Neural cell (in vitro differentiated cells): ENCODE data around the gene RFESD. TPM values are rescaled to one million over a fixed set of nuclear protein-coding genes. Genes with fewer than 3 reads are reported as not detected.

Experiments
- H2AFZ ChIP-seq: fragments of 200-600, 300-800 bp; sonication (generic), shearing (Covaris generic); 2 replicates; pipeline ENCODE4 v1.6.0; 2014; ENCODE audit warnings: low read depth, mild to moderate bottlenecking, antibody characterized with exemption, low read length, moderate library complexity
- H3F3A ChIP-seq: fragments of 200-600 bp; shearing (Covaris generic); 2 replicates; pipeline ENCODE4 v1.6.1; 2016; ENCODE audit warnings: mild to moderate bottlenecking, moderate library complexity, mixed read lengths, antibody characterized with exemption, low read length; ENCODE audit not compliant: insufficient read depth, poor library complexity, severe bottlenecking
- H3K27ac ChIP-seq: fragments of 200-600, 300-800 bp; sonication (generic), shearing (Covaris generic); 2 replicates; pipeline ENCODE4 v1.5.1; 2014; ENCODE audit warnings: mild to moderate bottlenecking, low read length, moderate library complexity
- H3K27me3 ChIP-seq: fragments of 300-800, 200-600 bp; sonication (generic), shearing (Covaris generic); 2 replicates; pipeline ENCODE4 v1.6.0; 2014; ENCODE audit warnings: mild to moderate bottlenecking, low read depth, low read length, moderate library complexity; ENCODE audit not compliant: insufficient read depth
- H3K36me3 ChIP-seq: fragments of 300-800, 200-600 bp; sonication (generic), shearing (Covaris generic); 2 replicates; pipeline ENCODE4 v1.5.1; 2014; ENCODE audit warnings: mild to moderate bottlenecking, antibody characterized with exemption, low read length, moderate library complexity; ENCODE audit not compliant: insufficient read depth
- H3K4me2 ChIP-seq: fragments of 300-800, 200-600 bp; sonication (generic), shearing (Covaris generic); 2 replicates; pipeline ENCODE4 v1.6.0; 2014; ENCODE audit warnings: mild to moderate bottlenecking, low read length
- H3K4me3 ChIP-seq: fragments of 300-800, 200-600 bp; sonication (generic), shearing (Covaris generic); 2 replicates; pipeline ENCODE4 v1.5.1; 2014; ENCODE audit warnings: mild to moderate bottlenecking, low read length, moderate library complexity
- H3K79me2 ChIP-seq: fragments of 200-600 bp; shearing (Covaris generic); replicated peaks from 2 replicates; pipeline ENCODE4 v1.6.0; 2014; ENCODE audit warnings: mild to moderate bottlenecking, low read length, moderate library complexity; ENCODE audit not compliant: insufficient read depth
- H3K9ac ChIP-seq: fragments of 300-800, 200-600 bp; sonication (generic), shearing (Covaris generic); 2 replicates; pipeline ENCODE4 v1.6.1; 2016; ENCODE audit warnings: mild to moderate bottlenecking, low read length, mixed read lengths
- H3K9me2 ChIP-seq: fragments of 200-600 bp; shearing (Covaris generic); 2 replicates; pipeline ENCODE4 v1.6.1; 2016; ENCODE audit warnings: mild to moderate bottlenecking, low read length, mixed read lengths; ENCODE audit not compliant: insufficient read depth
- H3K9me3 ChIP-seq: fragments of 200-600, 300-800 bp; sonication (generic), shearing (Covaris generic); 2 replicates; pipeline ENCODE4 v1.6.1; 2016; ENCODE audit warnings: mild to moderate bottlenecking, mixed run types, low read length, moderate library complexity, mixed read lengths
- H4K20me1 ChIP-seq: fragments of 200-600 bp; shearing (Covaris generic); 2 replicates; pipeline ENCODE4 v1.6.1; 2016; ENCODE audit warnings: mild to moderate bottlenecking, mixed run types; ENCODE audit not compliant: insufficient read depth
- EP300 ChIP-seq: fragments of 450-650 bp; conservative IDR thresholded peaks from 2 replicates; pipeline ENCODE4 v1.6.1; 2014; ENCODE audit warnings: antibody characterized with exemption, mild to moderate bottlenecking, moderate library complexity; ENCODE audit not compliant: poor library complexity, severe bottlenecking
- EZH2 ChIP-seq: fragments of 200-600, 300-800 bp; shearing (Covaris generic), sonication (generic); IDR thresholded peaks from 2 replicates; pipeline ENCODE4 v1.6.1; 2014; ENCODE audit warnings: antibody characterized with exemption, low read length, borderline replicate concordance, mild to moderate bottlenecking; ENCODE audit not compliant: insufficient read depth, poor library complexity, severe bottlenecking
- MXI1 ChIP-seq: fragments of 450-650 bp; conservative IDR thresholded peaks from 2 replicates; pipeline ENCODE4 v1.6.1; 2014; ENCODE audit warnings: antibody characterized with exemption, mild to moderate bottlenecking; ENCODE audit not compliant: poor library complexity, severe bottlenecking
- POLR2AphosphoS5 ChIP-seq: IDR thresholded peaks from 2 replicates; pipeline ENCODE4 v1.6.1; 2012
- RAD21 ChIP-seq: fragments of 450-650 bp; conservative IDR thresholded peaks from 2 replicates; pipeline ENCODE4 v1.6.1; 2014; ENCODE audit warnings: antibody characterized with exemption, mild to moderate bottlenecking, moderate library complexity
- SMC3 ChIP-seq: fragments of 450-650 bp; conservative IDR thresholded peaks from 2 replicates; pipeline ENCODE4 v1.6.1; 2014; ENCODE audit warnings: antibody characterized with exemption, mild to moderate bottlenecking, moderate library complexity; ENCODE audit not compliant: poor library complexity
- TAF1 ChIP-seq: IDR thresholded peaks from 2 replicates; pipeline ENCODE4 v1.6.1; 2012; ENCODE audit warnings: low read depth
- polyA plus RNA-seq: library from polyadenylated mRNA; depleted of rRNA; stranded (reverse); fragments of >200 nt; gene quantifications from 2 replicates; pipeline ENCODE4 v1.2.3, GENCODE V29; 2014
- TF ChIP-seq, protein P1 (sequence below): IDR thresholded peaks from 2 replicates; pipeline ENCODE4 v1.6.1; 2012; ENCODE audit warnings: borderline replicate concordance
- TF ChIP-seq, protein P2 (sequence below): fragments of 450-650 bp; IDR thresholded peaks from 2 replicates; pipeline ENCODE4 v1.5.1; 2014; ENCODE audit warnings: antibody characterized with exemption, mild to moderate bottlenecking, moderate library complexity; ENCODE audit not compliant: poor library complexity, severe bottlenecking

The RFESD gene
- polyA plus RNA-seq, 1 donor from 2014 or later, result not detected

DNA sequence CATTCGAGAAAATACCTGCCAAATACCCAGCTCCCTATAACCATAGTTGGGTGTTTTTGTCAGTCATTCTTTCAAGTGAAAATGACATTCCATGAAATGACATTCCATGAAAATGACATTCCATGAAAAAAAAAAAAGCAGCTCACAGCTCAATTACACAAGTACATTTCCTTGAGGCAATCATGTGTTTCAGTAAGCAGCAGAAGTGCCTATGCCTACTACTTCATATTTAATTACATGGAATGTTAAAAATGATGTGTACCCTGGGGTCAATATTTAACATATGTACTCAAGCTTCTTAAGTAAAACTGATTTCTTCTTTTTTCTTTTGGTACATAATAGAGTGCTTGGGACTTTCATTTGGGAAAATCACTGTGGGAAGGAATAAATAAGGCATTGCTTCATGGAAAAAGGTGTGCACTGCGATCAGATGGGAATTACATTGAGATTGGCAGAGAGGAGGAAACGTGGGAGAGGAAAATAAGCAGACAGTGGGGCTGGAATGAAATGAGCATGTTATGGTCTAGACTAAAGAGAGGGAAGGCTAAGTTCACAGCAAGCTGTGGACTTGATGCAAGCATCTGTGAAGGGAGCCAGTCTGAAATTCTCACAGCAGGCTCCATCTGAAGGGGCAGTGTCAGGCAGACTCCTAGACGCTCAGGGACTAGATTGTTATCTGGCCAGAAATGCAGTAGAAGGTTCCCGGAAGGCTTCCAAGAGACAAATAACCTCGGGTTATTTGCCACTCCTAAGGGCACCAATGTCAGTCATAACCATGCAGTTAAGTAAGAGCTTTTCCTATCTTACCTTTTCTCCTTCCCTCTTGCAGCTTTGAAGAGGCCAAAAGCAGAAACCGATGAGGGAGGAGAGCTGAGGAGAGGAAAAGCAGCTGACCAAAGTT, 51.5 kb downstream of the RFESD start:
- Histone ChIP-seq H3F3A (no peaks in the 10 kb centered on the region), H4K20me1 (no peaks in the 10 kb centered on the region), H3K4me2 (no peak overlapping the region), H3K36me3 (no peaks in the 10 kb centered on the region), H3K9ac (no peak overlapping the region), H3K27ac (peak overlapping the region; percentile 54), H3K79me2 (no peaks in the 10 kb centered on the region), H2AFZ (no peak overlapping the region), H3K4me3 (peak overlapping the region; percentile 16), H3K9me2 (no peaks in the 10 kb centered on the region), H3K27me3 (no peaks in the 10 kb centered on the region), H3K9me3 (no peaks in the 10 kb centered on the region)
- TF ChIP-seq POLR2AphosphoS5 (peak; percentile 56), EP300 (peak; percentile 78), SMC3 (no peak), EZH2 (no peak)
- TF ChIP-seq, protein P1, sequence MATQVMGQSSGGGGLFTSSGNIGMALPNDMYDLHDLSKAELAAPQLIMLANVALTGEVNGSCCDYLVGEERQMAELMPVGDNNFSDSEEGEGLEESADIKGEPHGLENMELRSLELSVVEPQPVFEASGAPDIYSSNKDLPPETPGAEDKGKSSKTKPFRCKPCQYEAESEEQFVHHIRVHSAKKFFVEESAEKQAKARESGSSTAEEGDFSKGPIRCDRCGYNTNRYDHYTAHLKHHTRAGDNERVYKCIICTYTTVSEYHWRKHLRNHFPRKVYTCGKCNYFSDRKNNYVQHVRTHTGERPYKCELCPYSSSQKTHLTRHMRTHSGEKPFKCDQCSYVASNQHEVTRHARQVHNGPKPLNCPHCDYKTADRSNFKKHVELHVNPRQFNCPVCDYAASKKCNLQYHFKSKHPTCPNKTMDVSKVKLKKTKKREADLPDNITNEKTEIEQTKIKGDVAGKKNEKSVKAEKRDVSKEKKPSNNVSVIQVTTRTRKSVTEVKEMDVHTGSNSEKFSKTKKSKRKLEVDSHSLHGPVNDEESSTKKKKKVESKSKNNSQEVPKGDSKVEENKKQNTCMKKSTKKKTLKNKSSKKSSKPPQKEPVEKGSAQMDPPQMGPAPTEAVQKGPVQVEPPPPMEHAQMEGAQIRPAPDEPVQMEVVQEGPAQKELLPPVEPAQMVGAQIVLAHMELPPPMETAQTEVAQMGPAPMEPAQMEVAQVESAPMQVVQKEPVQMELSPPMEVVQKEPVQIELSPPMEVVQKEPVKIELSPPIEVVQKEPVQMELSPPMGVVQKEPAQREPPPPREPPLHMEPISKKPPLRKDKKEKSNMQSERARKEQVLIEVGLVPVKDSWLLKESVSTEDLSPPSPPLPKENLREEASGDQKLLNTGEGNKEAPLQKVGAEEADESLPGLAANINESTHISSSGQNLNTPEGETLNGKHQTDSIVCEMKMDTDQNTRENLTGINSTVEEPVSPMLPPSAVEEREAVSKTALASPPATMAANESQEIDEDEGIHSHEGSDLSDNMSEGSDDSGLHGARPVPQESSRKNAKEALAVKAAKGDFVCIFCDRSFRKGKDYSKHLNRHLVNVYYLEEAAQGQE, result peak; percentile 100

DNA sequence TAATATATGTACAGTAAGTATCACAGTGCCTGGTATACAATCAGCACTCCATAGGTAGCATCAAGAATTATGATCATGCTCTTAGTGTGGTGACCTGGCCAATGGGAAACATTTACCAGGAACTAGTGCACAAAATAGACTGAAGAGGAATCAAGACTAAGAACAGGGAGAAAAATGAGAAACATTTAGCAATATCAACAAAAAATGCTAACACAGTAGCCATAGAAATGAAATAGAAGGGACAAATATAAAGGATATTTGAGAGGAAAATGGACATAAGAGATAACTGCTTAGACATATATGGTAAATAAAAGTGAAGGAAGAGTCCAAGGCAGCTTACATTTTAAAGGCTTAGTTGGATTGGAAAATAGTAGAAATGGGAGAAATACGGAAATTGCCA, 52.8 kb downstream of the RFESD start:
- H3K9ac ChIP-seq, result no peak overlapping the region
- H3F3A ChIP-seq, result no peaks in the 10 kb centered on the region
- H3K27me3 ChIP-seq, result no peaks in the 10 kb centered on the region
- H3K36me3 ChIP-seq, result no peaks in the 10 kb centered on the region
- H3K9me3 ChIP-seq, result no peaks in the 10 kb centered on the region
- no peaks in the 10 kb centered on the region for H4K20me1 ChIP-seq
- no peak overlapping the region for H3K4me3 ChIP-seq
- H3K4me2 ChIP-seq, result no peak overlapping the region
- H3K9me2 ChIP-seq, result no peaks in the 10 kb centered on the region
- no peak overlapping the region for H3K27ac ChIP-seq
- TF ChIP-seq, protein P2, sequence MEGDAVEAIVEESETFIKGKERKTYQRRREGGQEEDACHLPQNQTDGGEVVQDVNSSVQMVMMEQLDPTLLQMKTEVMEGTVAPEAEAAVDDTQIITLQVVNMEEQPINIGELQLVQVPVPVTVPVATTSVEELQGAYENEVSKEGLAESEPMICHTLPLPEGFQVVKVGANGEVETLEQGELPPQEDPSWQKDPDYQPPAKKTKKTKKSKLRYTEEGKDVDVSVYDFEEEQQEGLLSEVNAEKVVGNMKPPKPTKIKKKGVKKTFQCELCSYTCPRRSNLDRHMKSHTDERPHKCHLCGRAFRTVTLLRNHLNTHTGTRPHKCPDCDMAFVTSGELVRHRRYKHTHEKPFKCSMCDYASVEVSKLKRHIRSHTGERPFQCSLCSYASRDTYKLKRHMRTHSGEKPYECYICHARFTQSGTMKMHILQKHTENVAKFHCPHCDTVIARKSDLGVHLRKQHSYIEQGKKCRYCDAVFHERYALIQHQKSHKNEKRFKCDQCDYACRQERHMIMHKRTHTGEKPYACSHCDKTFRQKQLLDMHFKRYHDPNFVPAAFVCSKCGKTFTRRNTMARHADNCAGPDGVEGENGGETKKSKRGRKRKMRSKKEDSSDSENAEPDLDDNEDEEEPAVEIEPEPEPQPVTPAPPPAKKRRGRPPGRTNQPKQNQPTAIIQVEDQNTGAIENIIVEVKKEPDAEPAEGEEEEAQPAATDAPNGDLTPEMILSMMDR, result no peak
- TF ChIP-seq RAD21 (no peak), POLR2AphosphoS5 (no peak), EZH2 (no peak), SMC3 (no peak), TAF1 (no peak), EP300 (no peak), MXI1 (no peak)
- TF ChIP-seq, protein P1, result no peak
- H3K79me2 ChIP-seq, result no peaks in the 10 kb centered on the region
- H2AFZ ChIP-seq, result no peak overlapping the region
